ENCODE data around the gene GRXCR2.
A peak's percentile ranks its signal among the peaks of the same experiment; 100 is the strongest.

GRXCR2 gene

DNA sequence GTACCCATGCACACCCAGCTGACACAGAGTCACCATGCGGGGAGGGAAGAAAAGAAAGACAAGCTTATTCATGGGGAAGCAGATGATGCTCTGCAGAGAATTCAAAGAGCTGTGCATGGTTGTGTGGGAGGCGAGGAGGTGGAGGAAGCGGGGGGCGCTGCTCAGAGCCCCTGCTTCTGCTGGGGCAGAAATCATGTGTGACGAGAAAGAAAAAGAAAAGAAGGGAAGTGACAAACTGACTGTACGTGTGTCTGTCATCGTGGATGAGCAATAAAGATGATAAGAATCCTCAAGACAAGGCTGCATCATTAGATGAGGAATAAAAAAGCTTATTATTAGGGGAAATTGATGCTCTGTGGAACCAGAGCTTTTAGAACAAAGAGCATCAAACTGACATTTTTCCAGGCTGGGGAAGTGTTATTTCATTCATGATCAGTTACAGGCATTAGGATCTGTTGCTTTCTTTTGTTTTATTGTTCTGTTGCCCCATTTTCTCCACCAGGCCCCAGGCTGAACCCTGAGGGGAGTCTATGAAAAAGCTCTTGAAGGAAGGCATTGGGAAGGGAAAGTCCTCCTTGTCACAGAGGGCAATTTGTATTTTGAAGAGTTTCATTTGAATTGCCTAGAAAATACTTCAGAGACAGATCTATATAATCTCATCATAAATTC is 43.3 kb upstream of the GRXCR2 start:
- TF ChIP-seq, protein P1, sequence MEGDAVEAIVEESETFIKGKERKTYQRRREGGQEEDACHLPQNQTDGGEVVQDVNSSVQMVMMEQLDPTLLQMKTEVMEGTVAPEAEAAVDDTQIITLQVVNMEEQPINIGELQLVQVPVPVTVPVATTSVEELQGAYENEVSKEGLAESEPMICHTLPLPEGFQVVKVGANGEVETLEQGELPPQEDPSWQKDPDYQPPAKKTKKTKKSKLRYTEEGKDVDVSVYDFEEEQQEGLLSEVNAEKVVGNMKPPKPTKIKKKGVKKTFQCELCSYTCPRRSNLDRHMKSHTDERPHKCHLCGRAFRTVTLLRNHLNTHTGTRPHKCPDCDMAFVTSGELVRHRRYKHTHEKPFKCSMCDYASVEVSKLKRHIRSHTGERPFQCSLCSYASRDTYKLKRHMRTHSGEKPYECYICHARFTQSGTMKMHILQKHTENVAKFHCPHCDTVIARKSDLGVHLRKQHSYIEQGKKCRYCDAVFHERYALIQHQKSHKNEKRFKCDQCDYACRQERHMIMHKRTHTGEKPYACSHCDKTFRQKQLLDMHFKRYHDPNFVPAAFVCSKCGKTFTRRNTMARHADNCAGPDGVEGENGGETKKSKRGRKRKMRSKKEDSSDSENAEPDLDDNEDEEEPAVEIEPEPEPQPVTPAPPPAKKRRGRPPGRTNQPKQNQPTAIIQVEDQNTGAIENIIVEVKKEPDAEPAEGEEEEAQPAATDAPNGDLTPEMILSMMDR (IDR thresholded peaks at IDR 0.05), result no peak

DNA sequence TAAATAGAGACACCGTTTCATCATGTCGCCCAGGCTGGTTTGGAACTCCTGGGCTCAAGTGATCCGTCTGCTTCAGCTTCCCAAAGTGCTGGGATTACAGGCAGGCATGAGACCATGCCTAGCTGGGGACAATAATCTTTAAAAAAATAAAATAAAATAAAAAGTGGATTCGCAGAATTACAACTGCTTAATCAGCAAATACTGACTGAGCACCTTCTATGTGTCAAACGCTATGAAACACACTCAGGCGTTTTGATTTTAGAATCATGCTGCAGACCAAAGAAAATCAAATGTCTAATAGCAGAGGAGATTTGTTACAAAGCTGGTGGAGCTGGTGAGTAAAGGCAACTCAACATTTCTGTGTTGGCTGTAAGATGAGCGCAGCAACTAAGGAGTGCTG is 40.9 kb upstream of the GRXCR2 start:
- TF ChIP-seq, protein P1 (IDR thresholded peaks at IDR 0.05), result no peak

DNA sequence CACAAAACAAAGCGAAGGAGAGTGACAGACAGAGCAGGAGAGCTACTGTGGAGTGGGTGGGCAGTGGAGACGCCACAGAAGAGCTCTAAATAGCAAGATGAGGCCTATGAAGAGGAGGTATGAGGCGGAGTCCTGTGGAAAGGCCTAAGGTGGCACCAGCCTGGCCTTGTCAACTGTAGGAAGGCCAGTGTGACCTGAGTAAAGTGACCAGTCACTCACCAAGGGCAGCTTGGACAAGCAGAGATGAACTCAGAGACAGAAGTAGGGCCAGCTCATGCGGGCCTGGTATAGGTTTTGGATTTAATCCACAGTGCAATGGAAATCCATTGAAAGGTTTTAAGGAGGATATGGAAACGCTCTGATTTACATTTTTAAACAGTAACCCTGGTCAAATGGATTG is 39.8 kb upstream of the GRXCR2 start:
- TF ChIP-seq, protein P1 (IDR thresholded peaks at IDR 0.05), result no peak

DNA sequence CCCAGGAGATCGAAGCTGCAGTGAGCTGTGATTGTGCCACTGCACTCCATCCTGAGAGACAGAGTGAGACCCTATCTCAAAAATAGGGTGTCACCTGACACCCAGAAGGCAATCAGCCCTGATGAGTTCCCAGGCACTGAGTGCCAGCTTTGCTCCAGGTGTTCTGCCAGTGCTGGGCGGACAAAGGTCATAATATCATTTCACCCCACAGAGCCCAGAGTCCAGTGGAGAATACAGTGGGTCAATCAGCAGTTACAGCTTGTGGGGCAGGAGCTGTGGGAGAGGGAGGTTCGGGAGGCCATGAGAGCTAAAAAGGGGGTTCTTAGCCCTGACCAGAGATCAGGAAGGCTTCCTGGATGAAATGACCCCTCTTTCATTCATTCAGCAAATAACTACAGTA is 39.2 kb upstream of the GRXCR2 start:
- TF ChIP-seq, protein P1 (IDR thresholded peaks at IDR 0.05), result no peak

DNA sequence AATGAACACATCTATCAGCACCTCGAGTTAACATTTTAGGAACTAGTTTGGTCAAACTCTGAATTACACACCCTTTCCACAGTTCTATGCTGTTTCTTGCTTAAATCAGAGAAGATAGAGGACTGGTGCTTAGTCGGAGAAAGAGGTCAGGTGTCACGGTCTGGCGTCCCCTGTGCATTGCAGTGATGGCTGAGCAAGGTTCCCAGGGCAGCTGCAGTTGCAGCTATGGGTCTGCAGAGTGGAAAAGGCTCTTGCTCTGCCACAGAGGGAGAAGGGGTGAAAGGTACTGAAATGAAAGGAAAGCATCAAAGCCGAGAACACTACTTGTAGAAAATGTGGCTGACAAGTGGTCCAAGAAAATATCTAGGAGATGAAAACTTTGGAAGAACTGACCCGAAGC is 38.4 kb upstream of the GRXCR2 start:
- TF ChIP-seq, protein P1 (IDR thresholded peaks at IDR 0.05), result no peak

DNA sequence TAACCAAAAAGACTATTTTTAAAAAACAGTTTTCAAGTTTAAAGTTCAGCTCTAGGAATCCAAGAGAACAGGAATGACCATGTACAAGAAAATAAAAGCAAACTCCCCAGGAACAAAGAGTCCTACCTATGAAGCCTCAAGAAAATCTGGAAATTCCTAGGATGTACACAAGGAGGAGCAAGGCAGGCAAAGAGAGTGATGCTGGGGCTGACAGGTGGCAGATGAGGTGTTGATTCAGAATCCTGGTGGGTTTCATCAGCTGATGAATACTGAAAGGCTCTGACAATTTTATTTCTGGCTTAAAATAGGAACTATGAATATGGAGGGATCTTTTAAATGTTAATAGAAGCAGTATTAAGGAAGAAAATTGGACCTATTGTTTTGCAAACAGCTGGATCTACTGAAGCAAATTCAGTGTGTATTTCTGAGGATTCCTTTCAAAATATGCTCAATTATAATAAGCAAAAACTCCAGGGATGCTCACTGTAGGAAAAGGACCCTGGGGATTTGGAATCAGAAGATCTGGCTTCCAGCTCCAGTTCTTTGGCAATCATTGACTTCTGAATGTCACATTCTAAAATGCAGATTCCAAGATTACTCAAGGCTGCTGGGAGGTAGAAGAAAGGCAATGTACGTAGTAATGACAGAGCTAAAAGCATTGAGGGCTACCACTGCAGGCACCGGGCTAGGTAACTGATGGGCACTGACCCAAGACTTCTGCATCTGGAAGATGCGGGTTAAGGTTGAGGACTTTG is 35.6 kb upstream of the GRXCR2 start:
- TF ChIP-seq, protein P1 (IDR thresholded peaks at IDR 0.05), result peak; percentile 44; the same call in 1 of the 2 replicates

DNA sequence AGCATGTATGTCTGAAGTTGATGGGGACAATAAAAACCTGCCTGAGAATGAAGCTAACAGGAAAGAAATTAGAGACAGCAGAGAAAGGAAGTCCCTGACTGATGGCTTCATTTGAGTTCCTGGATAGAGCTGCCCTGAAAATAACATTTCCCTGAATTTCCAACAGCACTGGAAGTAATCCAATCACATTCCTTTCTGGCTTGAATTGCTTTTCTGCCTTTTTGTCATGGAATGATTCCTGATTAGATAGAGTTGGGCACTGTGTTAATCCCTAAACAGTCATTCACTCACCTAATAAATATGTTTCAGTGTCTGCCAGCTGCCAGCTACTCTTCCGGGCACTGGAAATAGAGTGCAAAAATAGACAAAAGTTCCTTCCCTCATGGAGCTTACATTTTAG is 33.6 kb upstream of the GRXCR2 start:
- TF ChIP-seq, protein P1 (IDR thresholded peaks at IDR 0.05), result no peak
